SK-N-SH (cell line): ENCODE measurements around the gene FRMPD4. TPM values are rescaled to one million over a fixed set of nuclear protein-coding genes. Genes with fewer than 3 reads are reported as not detected.

Source experiments
- CTCF ChIA-PET: fragments of 300-600, 350-600 bp; formaldehyde crosslinking; extraction: SDS; loops from one replicate; lab custom pipeline; 2021; lab: Yijun Ruan, JAX
- POLR2A ChIA-PET: fragments of 350-600 bp; sonication (Branson Sonifier 250); formaldehyde crosslinking; extraction: SDS; loops from one replicate; lab custom pipeline; 2020; ENCODE audit warnings: antibody characterized with exemption, inconsistent platforms; lab: Yijun Ruan, JAX
- DNase-seq: peaks from one replicate; pipeline ENCODE4 v3.0.0; 2012
- H2AFZ ChIP-seq: fragments of 200-600 bp; sonication (generic); 2 replicates; pipeline ENCODE4 v1.8.1; 2016; ENCODE audit warnings: antibody characterized with exemption, mild to moderate bottlenecking, low read depth
- H3F3A ChIP-seq: fragments of 200-600 bp; sonication (generic); replicated peaks from 2 replicates; pipeline ENCODE3; 2016; ENCODE audit warnings: antibody characterized with exemption, mild to moderate bottlenecking; ENCODE audit not compliant: insufficient read depth
- H3K27ac ChIP-seq, 2 experiments: fragments of 200-500 bp in 1 of 2; fragments of 200-600 bp in 1 of 2; sonication (Bioruptor generic) in 1 of 2; sonication (generic), shearing (Covaris generic) in 1 of 2; 2 replicates each; pipeline versions ENCODE4 v1.5.1 to v1.6.1; 2014 to 2016; ENCODE audit warnings: low read depth in 2 of 2, inconsistent platforms in 1 of 2, low read length in 1 of 2, mild to moderate bottlenecking in 1 of 2, mixed read lengths in 1 of 2
- H3K27me3 ChIP-seq: fragments of 200-600 bp; sonication (generic), shearing (Covaris generic); 2 replicates; pipeline ENCODE4 v1.6.1; 2016; ENCODE audit warnings: mixed run types; ENCODE audit not compliant: insufficient read depth
- H3K36me3 ChIP-seq, 2 experiments: fragments of 200-500 bp in 1 of 2; fragments of 200-600 bp in 1 of 2; sonication (Bioruptor generic) in 1 of 2; sonication (generic) in 1 of 2; replicated peaks in 1 of 2; 2 replicates each; pipeline versions ENCODE3 to v1.5.1; 2014 to 2016; ENCODE audit warnings: low read length in 1 of 2, mild to moderate bottlenecking in 1 of 2; ENCODE audit not compliant: insufficient read depth in 2 of 2, control insufficient read depth in 1 of 2
- H3K4me1 ChIP-seq, 2 experiments: fragments of 200-500 bp in 1 of 2; fragments of 200-600 bp in 1 of 2; sonication (Bioruptor generic) in 1 of 2; sonication (generic), shearing (Covaris generic) in 1 of 2; 2 replicates each; pipeline versions ENCODE4 v1.5.1 to v1.6.1; 2014 to 2016; ENCODE audit warnings: low read depth in 1 of 2, low read length in 1 of 2, mixed run types in 1 of 2; ENCODE audit not compliant: insufficient read depth in 2 of 2, control insufficient read depth in 1 of 2
- H3K4me2 ChIP-seq: fragments of 200-600 bp; sonication (generic), shearing (Covaris generic); 2 replicates; pipeline ENCODE4 v1.6.1; 2017; ENCODE audit warnings: mixed run types
- H3K4me3 ChIP-seq, 2 experiments: fragments of 200-500 bp in 1 of 2; fragments of 200-600 bp in 1 of 2; sonication (Bioruptor generic) in 1 of 2; sonication (generic), shearing (Covaris generic) in 1 of 2; 2 replicates each; pipeline versions ENCODE4 v1.5.1 to v1.8.1; 2014 to 2016; ENCODE audit warnings: low read depth in 2 of 2, inconsistent platforms in 1 of 2, low read length in 1 of 2, mild to moderate bottlenecking in 1 of 2, mixed read lengths in 1 of 2, moderate library complexity in 1 of 2
- H3K79me2 ChIP-seq: fragments of 200-600 bp; sonication (generic); 2 replicates; pipeline ENCODE4 v1.8.1; 2017; ENCODE audit warnings: mild to moderate bottlenecking; ENCODE audit not compliant: insufficient read depth
- H3K9ac ChIP-seq: fragments of 200-600 bp; sonication (generic); 2 replicates; pipeline ENCODE4 v1.6.1; 2017; ENCODE audit warnings: mixed run types
- H3K9me2 ChIP-seq: fragments of 200-600 bp; sonication (generic); 2 replicates; pipeline ENCODE4 v1.6.1; 2017; ENCODE audit warnings: mixed run types
- H3K9me3 ChIP-seq: fragments of 200-600 bp; sonication (generic); 2 replicates; pipeline ENCODE4 v1.6.1; 2017; ENCODE audit warnings: mixed run types, mild to moderate bottlenecking, moderate library complexity
- H4K20me1 ChIP-seq: fragments of 200-600 bp; sonication (generic); 2 replicates; pipeline ENCODE4 v1.6.1; 2017; ENCODE audit warnings: mild to moderate bottlenecking, mixed run types; ENCODE audit not compliant: insufficient read depth
- ELF1 ChIP-seq: IDR thresholded peaks from 2 replicates; pipeline ENCODE4 v1.4.0; 2012
- GATA2 ChIP-seq: sonication (generic); formaldehyde crosslinking; IDR thresholded peaks from 2 replicates; pipeline ENCODE4 v1.5.0; 2020; ENCODE audit warnings: mild to moderate bottlenecking, missing genetic modification reagents
- MEF2A ChIP-seq: IDR thresholded peaks from 2 replicates; pipeline ENCODE4 v1.4.0; 2012; ENCODE audit warnings: low read depth, borderline replicate concordance
- MXI1 ChIP-seq: IDR thresholded peaks from 2 replicates; pipeline ENCODE4 v1.6.1; 2012; ENCODE audit warnings: mild to moderate bottlenecking, low read depth, low read length, improper control_type of control experiment
- POLR2AphosphoS5 ChIP-seq: IDR thresholded peaks from 2 replicates; pipeline ENCODE4 v1.6.1; 2012; ENCODE audit warnings: low read depth, low read length
- RAD21 ChIP-seq: IDR thresholded peaks from 2 replicates; pipeline ENCODE4 v1.6.1; 2012; ENCODE audit warnings: mild to moderate bottlenecking, low read length
- SIN3A ChIP-seq: IDR thresholded peaks from 2 replicates; pipeline ENCODE4 v1.6.1; 2012; ENCODE audit warnings: low read depth, mild to moderate bottlenecking, low read length, moderate library complexity, borderline replicate concordance
- SMC3 ChIP-seq: IDR thresholded peaks from 2 replicates; pipeline ENCODE4 v1.6.1; 2012; ENCODE audit warnings: low read depth, low read length, improper control_type of control experiment
- ZBTB33 ChIP-seq: IDR thresholded peaks from 2 replicates; pipeline ENCODE4 v1.4.0; 2012; ENCODE audit warnings: low read depth, borderline replicate concordance
- WGBS: methylation state at CpG from one replicate; pipeline ENCODE4 v1.1.6; 2017; ENCODE audit warnings: low lambda C conversion rate; 5-methylcytosine and 5-hydroxymethylcytosine counted together
- polyA plus RNA-seq, 3 experiments: library from polyadenylated mRNA; depleted of rRNA; stranded (reverse); fragments of >200 nt; gene quantifications; 2 replicates each; pipeline ENCODE4 v1.2.3, GENCODE V29; 2012
- TF ChIP-seq, protein P1 (sequence below): IDR thresholded peaks from 2 replicates; pipeline ENCODE4 v1.4.0; 2012; ENCODE audit warnings: low read depth
- TF ChIP-seq, protein P2 (sequence below): fragments of 200-600 bp; sonication (generic); IDR thresholded peaks from 2 replicates; pipeline ENCODE4 v1.6.1; 2017; ENCODE audit warnings: antibody characterized with exemption, mild to moderate bottlenecking, moderate library complexity
- TF ChIP-seq, protein P3 (sequence below): fragments of 150-350 bp; IDR thresholded peaks from 2 replicates; pipeline ENCODE4 v1.6.1; 2016; ENCODE audit warnings: mild to moderate bottlenecking, low read depth, low read length

FRMPD4 gene
- polyA plus RNA-seq, 1 of the 3 experiments (the other 2 are of a cell fraction), result not detected

GRCh38 chrX:12704706-12705105 lies 566.4 kb downstream of the FRMPD4 start:
- Histone ChIP-seq H3K9me3 (no peaks in the 10 kb centered on the region), H3K27me3 (peaks cover 6% of the 10 kb centered on the region; the same call in 1 of the 2 replicates), H3K27ac (no peak overlapping the region), H3K4me2 (no peak overlapping the region), H3K79me2 (no peaks in the 10 kb centered on the region), H2AFZ (no peak overlapping the region), H4K20me1 (no peaks in the 10 kb centered on the region), H3K9me2 (no peaks in the 10 kb centered on the region), H3K4me3 (no peak overlapping the region), H3K4me1 (no peaks in the 10 kb centered on the region), H3K36me3 (no peaks in the 10 kb centered on the region), H3F3A (no peaks in the 10 kb centered on the region), H3K9ac (no peak overlapping the region)
- TF ChIP-seq, protein P1, sequence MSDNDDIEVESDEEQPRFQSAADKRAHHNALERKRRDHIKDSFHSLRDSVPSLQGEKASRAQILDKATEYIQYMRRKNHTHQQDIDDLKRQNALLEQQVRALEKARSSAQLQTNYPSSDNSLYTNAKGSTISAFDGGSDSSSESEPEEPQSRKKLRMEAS, result no peak
- TF ChIP-seq, protein P2, sequence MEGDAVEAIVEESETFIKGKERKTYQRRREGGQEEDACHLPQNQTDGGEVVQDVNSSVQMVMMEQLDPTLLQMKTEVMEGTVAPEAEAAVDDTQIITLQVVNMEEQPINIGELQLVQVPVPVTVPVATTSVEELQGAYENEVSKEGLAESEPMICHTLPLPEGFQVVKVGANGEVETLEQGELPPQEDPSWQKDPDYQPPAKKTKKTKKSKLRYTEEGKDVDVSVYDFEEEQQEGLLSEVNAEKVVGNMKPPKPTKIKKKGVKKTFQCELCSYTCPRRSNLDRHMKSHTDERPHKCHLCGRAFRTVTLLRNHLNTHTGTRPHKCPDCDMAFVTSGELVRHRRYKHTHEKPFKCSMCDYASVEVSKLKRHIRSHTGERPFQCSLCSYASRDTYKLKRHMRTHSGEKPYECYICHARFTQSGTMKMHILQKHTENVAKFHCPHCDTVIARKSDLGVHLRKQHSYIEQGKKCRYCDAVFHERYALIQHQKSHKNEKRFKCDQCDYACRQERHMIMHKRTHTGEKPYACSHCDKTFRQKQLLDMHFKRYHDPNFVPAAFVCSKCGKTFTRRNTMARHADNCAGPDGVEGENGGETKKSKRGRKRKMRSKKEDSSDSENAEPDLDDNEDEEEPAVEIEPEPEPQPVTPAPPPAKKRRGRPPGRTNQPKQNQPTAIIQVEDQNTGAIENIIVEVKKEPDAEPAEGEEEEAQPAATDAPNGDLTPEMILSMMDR, result no peak
- no peak for TF ChIP-seq MEF2A
- ChIA-PET POLR2A (no interaction called here), CTCF (no interaction called here)
- no peak for DNase-seq
- WGBS, result 37% methylated on average over 6 of the region's 7 CpGs

DNA sequence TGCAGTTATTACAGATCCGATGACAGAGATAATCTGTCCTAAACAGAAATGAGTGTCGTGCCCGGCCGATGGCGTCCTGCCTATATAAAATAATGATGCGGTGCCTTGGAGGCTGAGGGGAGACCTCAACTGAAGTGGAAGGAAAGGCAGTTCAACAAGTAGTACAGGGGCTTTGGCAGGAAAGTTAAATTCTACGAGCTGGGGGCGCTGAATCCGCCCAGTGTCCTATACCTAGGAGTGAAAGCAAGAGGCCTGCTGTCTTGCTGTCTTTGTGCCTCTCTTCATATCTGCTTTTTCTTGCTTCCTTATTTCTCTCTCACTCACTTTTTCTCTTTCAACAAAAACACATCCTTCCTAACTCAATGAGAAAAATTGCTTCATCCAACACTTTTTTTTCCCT lies 570.8 kb downstream of the FRMPD4 start:
- Histone ChIP-seq H3K9me3 (no peaks in the 10 kb centered on the region), H3K79me2 (no peaks in the 10 kb centered on the region), H3K9ac (no peak overlapping the region), H2AFZ (no peak overlapping the region), H3K4me3 (no peak overlapping the region), H3K9me2 (no peaks in the 10 kb centered on the region), H3K4me2 (no peak overlapping the region), H3K36me3 (no peaks in the 10 kb centered on the region), H3K27me3 (peaks cover 6% of the 10 kb centered on the region; the same call in 1 of the 2 replicates), H3F3A (no peaks in the 10 kb centered on the region), H3K4me1 (no peaks in the 10 kb centered on the region), H4K20me1 (no peaks in the 10 kb centered on the region), H3K27ac (no peak overlapping the region)
- CTCF ChIA-PET, result no interaction called here
- POLR2A ChIA-PET, result no interaction called here
- no peak for DNase-seq
- WGBS, result 35% methylated on average over 9 of the region's 9 CpGs
- TF ChIP-seq RAD21, result no peak
- no peak for TF ChIP-seq SMC3
- TF ChIP-seq GATA2 (CRISPR knock-in tag), result no peak
- no peak for TF ChIP-seq POLR2AphosphoS5
- TF ChIP-seq ZBTB33, result no peak
- no peak for TF ChIP-seq SIN3A
- TF ChIP-seq MXI1, result no peak
- TF ChIP-seq ELF1, result no peak
- TF ChIP-seq, protein P3, sequence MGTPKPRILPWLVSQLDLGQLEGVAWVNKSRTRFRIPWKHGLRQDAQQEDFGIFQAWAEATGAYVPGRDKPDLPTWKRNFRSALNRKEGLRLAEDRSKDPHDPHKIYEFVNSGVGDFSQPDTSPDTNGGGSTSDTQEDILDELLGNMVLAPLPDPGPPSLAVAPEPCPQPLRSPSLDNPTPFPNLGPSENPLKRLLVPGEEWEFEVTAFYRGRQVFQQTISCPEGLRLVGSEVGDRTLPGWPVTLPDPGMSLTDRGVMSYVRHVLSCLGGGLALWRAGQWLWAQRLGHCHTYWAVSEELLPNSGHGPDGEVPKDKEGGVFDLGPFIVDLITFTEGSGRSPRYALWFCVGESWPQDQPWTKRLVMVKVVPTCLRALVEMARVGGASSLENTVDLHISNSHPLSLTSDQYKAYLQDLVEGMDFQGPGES, result no peak
